ENCODE results near the gene KRT75. TPM values are rescaled to one million over a fixed set of nuclear protein-coding genes. Genes with fewer than 3 reads are reported as not detected.

KRT75 gene
- total and polyA plus RNA-seq, 2 of the 13 experiments (the other 11 are each of a cell fraction or from before 2014, with no cell fraction given), result not detected

GRCh38 chr12:52436828-52437474, 2.8 kb upstream of the KRT75 start (continued):
- TF ChIP-seq ZNF780A (CRISPR knock-in tag; IDR thresholded peaks at IDR 0.05), result no peak
- no peak for TF ChIP-seq ATF7-NPFF (CRISPR knock-in tag; IDR thresholded peaks at IDR 0.05; ENCODE audit: low read depth)
- no peak for TF ChIP-seq SKIL (CRISPR knock-in tag; IDR thresholded peaks at IDR 0.05; ENCODE audit: borderline replicate concordance)
- no peak for TF ChIP-seq ATF4 (CRISPR knock-in tag; IDR thresholded peaks at IDR 0.05)
- TF ChIP-seq HDAC2 (CRISPR knock-in tag; IDR thresholded peaks at IDR 0.05), result no peak
- TF ChIP-seq ZBTB7A (CRISPR knock-in tag; IDR thresholded peaks at IDR 0.05), result no peak

GRCh38 chr12:52436000-52436827, 2.0 kb upstream of the KRT75 start:
- Histone ChIP-seq H3K27me3 (ENCODE audit: control insufficient read depth in 1 of 2, insufficient read depth in 2 of 2, low read length in 2 of 2) (peaks cover 3 to 7% of the 10 kb centered on the region in 2 experiments; a peak in 3 of 5 replicates), H3K4me3 (replicated peaks in 1 of 3; ENCODE audit: insufficient read depth in 1 of 3, low read depth in 2 of 3, low read length in 3 of 3) (no peak overlapping the region), H3K4me1 (ENCODE audit: insufficient read depth, low read length) (peaks cover 6% of the 10 kb centered on the region), H3K4me2 (ENCODE audit: low read depth, low read length) (no peak overlapping the region), H2AFZ (ENCODE audit: low read length) (no peak overlapping the region), H3K36me3 (replicated peaks in 1 of 2; ENCODE audit: control insufficient read depth in 1 of 2, insufficient read depth in 2 of 2, low read length in 2 of 2) (no peaks in the 10 kb centered on the region), H4K20me1 (ENCODE audit: insufficient read depth, low read length) (no peaks in the 10 kb centered on the region), H3K27ac (ENCODE audit: extremely low read length, insufficient read depth, low read length) (no peak overlapping the region), H3K9ac (ENCODE audit: insufficient read depth, low read depth, low read length) (no peak overlapping the region), H3K79me2 (ENCODE audit: insufficient read depth, low read length) (no peaks in the 10 kb centered on the region), H3K9me3 (ENCODE audit: low read length) (no peaks in the 10 kb centered on the region)
- POLR2A ChIA-PET, result no interaction called here
- ATAC-seq, result no peak
- DNase-seq (ENCODE audit: low spot score), result no peak
- BruUV-seq (replicated peaks), result no TSS peak
- CTCF ChIA-PET (ENCODE audit: low intra/inter-chr PET ratio, low total read pairs), result no interaction called here
- intact Hi-C loops (cut with micrococcal nuclease; ENCODE audit: unreplicated experiment), result no loop called here
- WGBS (ENCODE audit: low lambda C conversion rate), result 10% methylated on average over 9 of the region's 9 CpGs
- in situ Hi-C loops (cut with HindIII; ENCODE audit: extremely low pct_ligation_motif_present, low pct_unique_long_range_greater_than_20kb), result no loop called here
- no peak for FAIRE-seq
- TF ChIP-seq HIVEP1 (CRISPR knock-in tag; IDR thresholded peaks at IDR 0.05) (no peak), ZNF30 (CRISPR knock-in tag; IDR thresholded peaks at IDR 0.05) (no peak), ZNF274 (CRISPR knock-in tag; IDR thresholded peaks at IDR 0.05) (no peak), RORA (CRISPR knock-in tag; IDR thresholded peaks at IDR 0.05) (no peak), ZNF451 (CRISPR knock-in tag; IDR thresholded peaks at IDR 0.05) (no peak), GATAD2A (CRISPR knock-in tag; IDR thresholded peaks at IDR 0.05) (no peak), NRL (CRISPR knock-in tag; IDR thresholded peaks at IDR 0.05; ENCODE audit: borderline replicate concordance) (no peak), EHMT2 (IDR thresholded peaks at IDR 0.05; ENCODE audit: borderline replicate concordance, low read depth, low read length) (no peak), AGO2 (optimal IDR thresholded peaks at IDR 0.05; ENCODE audit: low read depth, low read length) (no peak), ZFP62 (CRISPR knock-in tag; IDR thresholded peaks at IDR 0.05) (no peak), ZBTB49 (CRISPR knock-in tag; IDR thresholded peaks at IDR 0.05; ENCODE audit: borderline replicate concordance) (no peak), ADNP (CRISPR knock-in tag; IDR thresholded peaks at IDR 0.05) (no peak)
